LNCAP (cell line): ENCODE measurements around the gene GTF2F2.

Experiments used
- TF ChIP-seq, protein P1 (sequence below): fragments of 450-650 bp; IDR thresholded peaks from 2 replicates; pipeline ENCODE4 v1.5.1; 2017; ENCODE audit warnings: mild to moderate bottlenecking

GTF2F2 gene

DNA sequence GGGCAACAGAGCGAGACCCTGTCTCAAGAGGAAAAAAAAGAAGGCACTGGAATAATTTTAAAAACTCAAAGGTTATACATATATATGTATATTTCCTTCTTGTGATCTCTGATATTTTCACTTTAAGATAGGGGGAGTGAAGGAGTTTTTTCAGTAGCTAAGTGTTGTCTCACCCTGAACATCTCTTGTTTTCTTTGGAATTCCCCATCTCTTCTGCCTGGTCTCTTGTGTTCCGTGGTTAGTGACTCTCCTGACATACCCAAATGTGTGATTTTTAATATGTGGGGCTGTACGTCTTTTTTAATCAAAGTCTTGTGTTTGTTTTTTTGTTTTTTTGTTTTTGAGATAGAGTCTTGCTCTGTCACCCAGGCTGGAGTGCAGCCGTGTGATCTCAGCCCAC lies 95.9 kb downstream of the GTF2F2 start:
- TF ChIP-seq, protein P1, sequence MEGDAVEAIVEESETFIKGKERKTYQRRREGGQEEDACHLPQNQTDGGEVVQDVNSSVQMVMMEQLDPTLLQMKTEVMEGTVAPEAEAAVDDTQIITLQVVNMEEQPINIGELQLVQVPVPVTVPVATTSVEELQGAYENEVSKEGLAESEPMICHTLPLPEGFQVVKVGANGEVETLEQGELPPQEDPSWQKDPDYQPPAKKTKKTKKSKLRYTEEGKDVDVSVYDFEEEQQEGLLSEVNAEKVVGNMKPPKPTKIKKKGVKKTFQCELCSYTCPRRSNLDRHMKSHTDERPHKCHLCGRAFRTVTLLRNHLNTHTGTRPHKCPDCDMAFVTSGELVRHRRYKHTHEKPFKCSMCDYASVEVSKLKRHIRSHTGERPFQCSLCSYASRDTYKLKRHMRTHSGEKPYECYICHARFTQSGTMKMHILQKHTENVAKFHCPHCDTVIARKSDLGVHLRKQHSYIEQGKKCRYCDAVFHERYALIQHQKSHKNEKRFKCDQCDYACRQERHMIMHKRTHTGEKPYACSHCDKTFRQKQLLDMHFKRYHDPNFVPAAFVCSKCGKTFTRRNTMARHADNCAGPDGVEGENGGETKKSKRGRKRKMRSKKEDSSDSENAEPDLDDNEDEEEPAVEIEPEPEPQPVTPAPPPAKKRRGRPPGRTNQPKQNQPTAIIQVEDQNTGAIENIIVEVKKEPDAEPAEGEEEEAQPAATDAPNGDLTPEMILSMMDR, result no peak

DNA sequence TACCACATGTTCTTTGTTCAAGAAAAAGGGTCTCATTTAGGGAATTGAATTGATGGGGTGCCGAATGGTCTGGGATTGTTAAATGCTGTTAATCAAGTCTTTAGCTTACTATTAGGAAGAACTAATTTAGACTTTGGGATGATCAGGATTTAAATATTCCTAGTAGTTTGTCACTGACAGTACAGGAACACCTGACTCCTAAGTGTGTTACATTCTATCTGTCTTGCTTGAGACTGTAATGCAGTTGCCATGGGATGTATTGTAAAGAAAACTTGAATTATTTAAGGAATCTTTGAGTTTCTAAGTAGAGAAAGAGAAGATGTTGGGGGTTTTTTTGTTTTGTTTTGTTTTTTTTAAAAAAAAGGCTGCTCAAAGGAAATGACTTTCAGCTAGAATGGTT lies 98.4 kb downstream of the GTF2F2 start:
- TF ChIP-seq, protein P1, result no peak

DNA sequence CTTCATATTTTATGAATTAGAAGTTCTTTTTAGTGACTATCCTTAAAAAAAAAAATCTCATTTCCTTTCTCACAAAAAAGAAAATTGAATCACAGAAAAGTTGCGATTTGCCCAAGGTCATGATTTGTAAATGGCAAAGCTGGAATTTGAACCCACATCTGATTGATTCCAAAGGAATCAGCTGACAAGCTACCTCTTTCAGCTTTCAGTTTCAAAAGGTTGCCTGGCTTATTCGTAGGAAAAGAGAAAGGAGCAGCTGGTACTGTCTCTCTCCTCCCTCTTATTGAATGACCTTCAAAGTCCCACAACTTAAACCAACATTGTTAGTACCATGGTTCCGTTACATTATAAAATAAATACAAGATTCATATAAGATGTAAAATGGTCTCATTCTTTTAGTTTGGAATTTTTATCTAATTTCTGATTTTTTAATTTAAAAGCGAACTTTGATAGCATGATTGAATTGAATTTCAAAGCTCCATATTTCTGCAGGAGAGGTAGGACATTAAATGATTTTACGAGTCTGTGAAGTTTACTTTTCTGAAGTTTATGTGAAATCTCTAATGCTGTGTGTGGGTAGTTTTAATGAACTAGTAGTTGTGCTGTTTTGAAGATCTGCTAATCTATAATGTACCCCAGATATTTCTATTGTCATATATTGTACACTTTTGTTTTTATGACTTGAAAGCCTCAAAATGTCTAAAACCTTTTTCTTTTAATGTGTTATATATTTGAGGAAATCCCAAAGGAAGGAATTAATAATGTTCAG lies 99.0 kb downstream of the GTF2F2 start:
- TF ChIP-seq, protein P1, result no peak

DNA sequence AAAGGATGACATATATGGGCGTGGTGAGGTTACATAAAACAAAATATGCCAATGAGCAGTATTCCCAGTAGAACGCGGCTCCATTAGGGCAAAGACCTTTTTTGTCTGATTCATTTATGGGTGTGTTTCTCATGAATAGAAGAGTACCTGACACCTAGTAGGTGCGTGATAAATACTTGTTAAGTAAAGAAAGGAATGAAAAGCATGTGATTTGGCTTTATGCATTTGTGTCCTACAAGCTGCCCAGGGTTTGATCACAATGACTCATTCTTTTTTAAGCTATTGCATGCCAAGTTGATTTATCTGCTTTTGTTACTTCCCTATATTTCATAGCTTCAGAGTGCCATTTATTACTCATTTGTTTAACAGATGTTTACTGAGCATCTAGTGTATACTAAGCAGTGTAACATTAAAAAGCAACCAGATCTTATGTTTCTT lies 99.6 kb downstream of the GTF2F2 start:
- TF ChIP-seq, protein P1, result no peak

DNA sequence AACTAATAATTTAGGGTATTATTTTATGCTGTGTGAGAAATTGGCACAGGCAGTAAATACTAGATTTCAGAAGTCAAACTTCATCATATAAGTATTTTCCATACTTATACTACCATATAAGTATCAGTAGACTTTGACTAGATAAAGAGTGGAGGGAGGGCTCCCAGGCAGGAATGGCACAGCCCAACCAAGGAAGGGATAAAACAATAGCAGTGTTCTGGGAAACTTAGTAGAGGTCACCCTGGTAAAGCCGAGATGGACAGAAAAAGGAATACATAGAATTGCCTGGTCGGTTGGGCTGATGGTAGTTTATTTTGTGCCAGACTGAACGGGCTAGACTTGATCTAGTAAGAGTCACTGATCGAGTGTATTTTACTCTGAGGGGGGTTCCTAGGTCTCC lies 100.1 kb downstream of the GTF2F2 start:
- TF ChIP-seq, protein P1, result no peak

DNA sequence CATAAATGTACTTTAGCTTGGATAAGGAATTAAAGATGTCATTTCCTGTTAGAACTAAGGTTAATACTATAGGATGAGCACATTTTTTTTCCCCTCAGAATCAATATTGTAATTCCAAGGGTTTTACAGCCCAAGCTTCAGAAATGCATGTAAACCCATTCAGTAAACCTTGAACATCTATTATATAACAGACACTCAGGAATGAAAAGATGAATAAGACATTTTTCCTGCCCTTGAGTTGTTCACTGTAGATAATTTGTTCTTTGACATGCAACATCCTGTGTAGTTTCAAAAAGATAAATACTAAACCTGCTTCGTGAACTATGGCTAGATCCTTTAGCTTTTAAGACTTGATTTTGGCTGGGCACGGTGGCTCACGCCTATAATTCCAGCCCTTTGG lies 102.2 kb downstream of the GTF2F2 start:
- TF ChIP-seq, protein P1, result no peak

DNA sequence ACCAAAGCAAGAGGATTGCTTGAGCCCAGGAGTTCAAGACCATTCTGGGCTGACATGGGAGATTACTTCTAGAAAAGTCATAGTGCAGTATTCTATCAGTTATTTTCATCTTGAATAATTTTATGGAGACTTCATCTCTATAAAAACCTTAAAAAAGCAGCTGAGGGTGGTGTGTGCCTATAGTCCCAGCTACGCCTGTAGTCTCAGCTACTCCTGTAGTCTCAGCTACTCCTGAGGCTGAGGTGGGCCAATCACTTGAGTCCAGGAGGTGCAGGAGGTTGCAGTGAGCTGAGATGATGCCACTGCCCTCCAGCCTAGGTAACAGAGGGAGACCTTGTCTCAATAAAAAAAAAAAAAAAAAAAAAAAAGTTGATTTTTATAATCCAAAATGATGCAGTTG lies 102.6 kb downstream of the GTF2F2 start:
- TF ChIP-seq, protein P1, result no peak

DNA sequence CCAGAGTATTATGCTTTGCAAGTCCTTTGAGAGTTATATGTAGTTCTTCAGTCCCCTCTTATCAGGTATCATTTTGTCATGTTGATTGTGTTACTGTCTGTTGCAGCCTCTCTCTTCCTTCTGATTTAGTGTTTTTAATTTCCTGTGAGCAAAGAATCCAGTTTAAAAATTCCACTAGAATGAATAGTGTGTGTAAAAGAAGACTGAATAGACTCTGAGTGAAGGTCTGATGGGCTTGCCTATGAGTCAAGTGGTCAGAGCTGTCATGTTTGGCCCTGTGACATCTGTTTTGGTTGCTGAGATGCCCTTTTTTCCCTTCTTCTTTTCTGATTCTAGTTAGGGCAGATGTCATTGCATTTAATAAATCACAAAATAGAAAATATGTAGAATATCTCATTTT lies 103.9 kb downstream of the GTF2F2 start:
- TF ChIP-seq, protein P1, result no peak
